NCI-H526 (cell line): Measurements from ENCODE around the gene PSMD4.
"Not testable (repeated sequence)": the region's sequence is repeated elsewhere in the genome, so short reads cannot be mapped to it uniquely, and the experiment has no call there.

ENCODE experiments used
- DNase-seq, 2 experiments: peaks; one replicate each; lab custom pipeline; 2025; lab: John Stamatoyannopoulos, UW

Gene PSMD4

GRCh38 chr1:151254217-151255213 is at the start of gene PSMD4:
Gene PSMD4 (plus strand): TSS chr1:151254734. CDS start chr1:151254783, 49 bp downstream.
- peak; percentile 99 to 100 for DNase-seq

DNA sequence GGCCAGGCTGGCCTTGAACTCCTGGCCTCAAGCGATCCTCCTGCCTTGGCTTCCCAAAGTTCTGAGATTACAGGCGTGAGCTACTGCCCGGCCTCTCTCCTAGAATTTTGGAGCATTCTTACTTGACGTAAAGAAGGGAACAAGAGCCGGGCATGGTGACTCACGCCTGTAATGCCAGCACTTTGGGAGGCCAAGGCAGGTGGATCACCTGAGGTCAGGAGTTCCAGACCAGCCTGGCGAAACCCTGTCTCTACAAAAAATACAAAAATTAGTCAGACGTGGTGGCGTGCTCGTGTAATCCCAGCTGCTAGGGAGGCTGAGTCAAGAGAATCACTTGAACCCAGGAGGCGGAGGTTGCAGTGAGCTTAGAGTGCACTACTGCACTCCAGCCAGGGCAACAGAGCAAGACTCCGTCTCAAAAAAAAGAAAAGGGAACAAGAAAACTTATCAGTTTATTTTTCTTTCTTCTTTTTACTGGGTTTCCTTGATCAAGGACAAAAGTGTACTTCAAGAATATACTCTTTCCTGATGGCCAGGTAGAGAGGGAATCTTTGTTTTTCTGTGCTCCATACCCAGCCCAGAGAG is 49.1 kb upstream of the PSMD4 start:
- DNase-seq, result not testable (repeated sequence)

DNA sequence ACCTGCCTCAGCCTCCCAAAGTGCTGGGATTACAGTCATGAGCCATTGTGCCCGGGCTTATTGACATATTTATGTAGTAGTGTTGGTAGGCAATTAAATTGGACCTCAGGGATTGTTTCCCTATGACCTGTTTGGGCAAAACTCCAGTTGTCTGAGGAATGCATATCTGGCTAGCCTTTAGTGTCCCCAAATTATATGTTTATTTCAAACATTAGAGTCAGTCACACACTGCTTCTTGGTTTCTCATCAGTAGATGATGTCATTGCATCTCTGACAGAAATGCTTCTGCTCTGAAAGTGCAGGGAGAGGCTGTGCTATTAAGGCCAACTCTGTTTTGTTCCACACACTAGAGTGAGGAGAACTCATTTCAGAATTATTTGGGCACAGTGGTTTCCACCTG is 43.7 kb upstream of the PSMD4 start:
- no peak for DNase-seq

- no peak for DNase-seq
Measured at GRCh38 chr1:151211972-151212705, 42.4 kb upstream of the PSMD4 start.

DNA sequence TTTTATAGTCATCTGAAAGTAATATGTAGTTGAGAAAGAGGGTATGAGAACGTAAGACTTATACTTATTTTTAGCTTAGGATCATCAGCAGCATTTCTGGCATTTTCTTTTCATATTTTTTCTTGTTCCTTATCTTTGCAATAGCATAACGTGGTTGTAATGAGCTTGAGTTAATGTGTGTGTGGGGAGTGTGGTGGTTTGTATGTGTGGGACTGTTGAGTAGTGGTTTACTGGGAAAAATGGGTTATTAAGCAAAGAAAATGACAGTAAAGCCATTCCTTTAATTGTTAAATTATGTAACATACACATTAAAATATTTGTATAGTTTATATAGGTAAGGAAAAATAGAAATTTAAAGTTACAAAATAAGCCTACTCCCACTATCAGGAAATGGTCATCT is 41.0 kb upstream of the PSMD4 start:
- DNase-seq, result no peak

- DNase-seq, result no peak
Measured at GRCh38 chr1:151221616-151222015, 32.9 kb upstream of the PSMD4 start.

DNA sequence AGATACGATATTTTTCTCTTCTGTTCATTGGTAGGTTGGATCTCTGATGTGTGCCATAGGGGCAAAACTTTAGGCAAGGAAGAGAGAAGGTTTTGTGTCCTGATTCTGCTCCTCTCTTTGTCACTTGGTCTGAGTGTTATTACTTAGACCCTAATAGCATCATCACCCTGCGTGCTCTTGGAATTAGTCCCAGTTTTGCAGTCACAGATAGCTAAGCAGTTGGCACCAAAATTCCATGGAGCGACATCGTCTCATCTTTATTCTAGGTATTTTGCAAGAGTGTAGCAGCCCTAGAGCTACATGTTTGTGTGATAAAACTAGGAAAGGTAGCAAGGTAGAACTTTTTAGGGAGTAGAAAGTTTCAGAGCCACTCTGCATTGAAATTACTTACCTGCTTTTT is 32.4 kb upstream of the PSMD4 start:
- no peak for DNase-seq

- no peak for DNase-seq
Measured at GRCh38 chr1:151235235-151235634, 19.3 kb upstream of the PSMD4 start.

DNA sequence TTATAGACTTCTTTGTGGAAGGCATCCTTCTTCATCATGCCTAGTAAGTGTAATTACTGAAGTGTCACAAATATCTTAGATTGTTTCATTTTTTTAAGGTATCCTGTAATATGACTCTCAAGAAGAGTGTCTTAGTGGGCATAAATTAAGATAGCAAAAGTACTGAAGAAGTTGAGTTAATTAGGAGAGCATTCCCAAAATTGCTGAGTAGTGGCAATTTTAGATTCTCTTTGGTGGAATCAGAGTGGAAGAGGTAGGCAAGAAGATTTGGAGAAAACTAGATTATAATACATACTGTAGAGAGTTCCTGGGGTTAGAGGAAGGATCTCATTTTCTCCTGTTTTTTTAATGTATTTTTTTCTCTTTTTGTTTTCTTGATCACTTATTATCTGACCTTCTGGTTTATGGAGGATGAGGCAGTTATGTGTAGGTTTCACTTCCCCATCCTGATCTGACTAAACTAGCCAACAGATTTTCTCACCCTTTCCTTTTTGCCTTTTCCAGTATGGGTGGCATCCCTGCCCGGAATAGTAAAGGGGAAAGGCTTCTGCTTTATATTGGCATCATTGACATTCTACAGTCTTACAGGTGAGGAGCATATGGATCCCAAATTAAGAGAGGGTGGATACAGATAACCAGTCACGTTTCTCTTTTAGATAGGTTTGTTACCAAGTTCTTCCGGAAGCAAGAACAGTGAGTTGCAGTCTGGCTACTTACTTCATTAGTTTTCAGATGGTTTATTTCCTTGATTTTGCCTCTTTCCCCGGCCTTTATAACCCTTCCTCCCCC is 16.7 kb upstream of the PSMD4 start:
- DNase-seq, result no peak

DNA sequence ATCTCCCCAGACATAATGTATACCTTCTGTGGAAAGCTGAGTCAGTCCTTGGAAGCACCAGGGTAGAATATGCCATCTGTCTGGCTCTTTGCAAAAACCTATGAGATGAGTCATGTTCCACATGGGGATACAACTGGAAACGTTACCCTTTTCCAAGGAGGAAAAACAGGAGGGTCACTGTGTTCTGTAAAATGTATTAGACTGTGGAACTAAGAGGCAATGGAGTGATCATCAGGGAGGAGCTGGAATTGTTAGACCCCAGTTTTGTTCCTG is 16.1 kb upstream of the PSMD4 start:
- DNase-seq, result no peak

GRCh38 chr1:151242442-151242841 is 12.1 kb upstream of the PSMD4 start:
- DNase-seq, result no peak

GRCh38 chr1:151243683-151244216 is 10.8 kb upstream of the PSMD4 start:
- DNase-seq, result no peak

- no peak for DNase-seq
Measured at GRCh38 chr1:151246786-151247185, 7.7 kb upstream of the PSMD4 start.

DNA sequence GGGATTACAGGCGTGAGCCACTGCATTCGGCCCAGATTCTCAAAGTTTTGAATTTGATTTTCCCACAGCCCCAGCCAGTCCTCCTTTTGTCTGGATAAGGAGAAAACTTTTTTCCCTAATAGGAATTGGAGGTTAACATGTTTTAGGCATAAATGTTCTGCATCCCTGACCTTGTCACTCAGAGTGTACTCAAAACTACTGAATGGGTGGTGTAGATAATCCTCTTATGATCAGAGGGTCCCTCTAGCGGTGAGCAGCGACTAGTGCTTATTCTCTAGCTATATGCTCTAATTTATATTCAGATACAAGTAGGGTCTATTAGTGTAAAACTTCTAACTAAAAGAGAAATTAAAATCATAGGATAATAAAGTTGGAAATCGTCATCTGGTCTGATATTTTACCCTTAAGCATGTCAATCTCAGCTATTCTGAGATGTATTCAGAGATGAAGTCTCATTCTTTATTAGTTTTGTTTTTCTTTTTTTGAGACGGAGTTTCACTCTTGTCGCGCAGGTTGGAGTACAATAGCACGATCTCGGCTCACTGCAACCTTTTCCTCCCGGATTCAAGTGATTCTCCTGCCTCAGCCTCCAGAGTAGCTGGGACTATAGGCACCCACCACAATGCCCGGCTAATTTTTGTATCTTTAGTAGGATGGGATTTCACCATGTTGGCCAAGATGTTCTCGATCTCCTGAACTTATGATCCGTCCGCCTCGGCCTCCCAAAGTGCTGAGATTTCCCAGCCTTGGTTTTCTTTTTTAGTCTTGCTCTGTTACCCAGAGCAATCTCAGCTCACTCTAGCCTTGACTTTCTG is 2.7 kb upstream of the PSMD4 start:
- DNase-seq, result peak; percentile 83 to 97

DNA sequence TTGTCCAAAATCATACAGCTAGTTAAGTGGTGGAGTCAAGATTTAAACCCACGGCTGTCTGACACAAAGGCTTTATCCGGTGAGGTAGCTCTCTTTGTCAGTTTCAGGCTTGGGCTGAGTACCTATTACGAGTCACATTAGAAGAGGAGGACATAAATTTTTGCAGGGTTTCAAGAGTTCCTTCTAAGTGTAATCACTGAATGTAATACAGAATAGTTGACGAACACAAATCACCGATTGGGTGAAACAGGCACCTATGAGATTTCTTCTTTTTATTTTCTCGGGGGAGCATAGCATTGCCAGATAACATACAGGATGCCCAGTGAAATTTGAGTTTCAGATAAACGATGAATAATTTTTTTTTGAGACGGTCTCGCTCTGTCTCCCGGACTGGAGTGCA is 847 bp downstream of the PSMD4 start:
- DNase-seq, result no peak

DNA sequence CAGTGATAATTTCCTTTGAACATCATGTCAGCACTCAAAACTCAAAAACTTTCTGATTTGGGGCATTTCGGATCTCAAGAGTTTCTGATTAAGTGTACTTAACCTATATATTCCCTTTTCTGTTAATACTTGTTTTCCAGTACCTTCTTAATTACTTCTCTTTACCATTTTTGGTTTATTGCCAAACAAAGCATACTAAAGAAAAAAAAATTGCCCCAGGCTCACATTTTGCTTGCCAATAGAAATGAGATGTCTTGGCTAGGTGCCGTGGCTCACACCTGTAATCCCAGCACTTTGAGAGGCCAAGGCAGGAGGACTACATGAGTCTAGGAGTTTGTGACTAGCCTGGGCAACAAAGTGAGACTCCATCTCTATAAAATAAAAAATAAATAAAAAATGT is 4.8 kb downstream of the PSMD4 start:
- DNase-seq, result no peak

DNA sequence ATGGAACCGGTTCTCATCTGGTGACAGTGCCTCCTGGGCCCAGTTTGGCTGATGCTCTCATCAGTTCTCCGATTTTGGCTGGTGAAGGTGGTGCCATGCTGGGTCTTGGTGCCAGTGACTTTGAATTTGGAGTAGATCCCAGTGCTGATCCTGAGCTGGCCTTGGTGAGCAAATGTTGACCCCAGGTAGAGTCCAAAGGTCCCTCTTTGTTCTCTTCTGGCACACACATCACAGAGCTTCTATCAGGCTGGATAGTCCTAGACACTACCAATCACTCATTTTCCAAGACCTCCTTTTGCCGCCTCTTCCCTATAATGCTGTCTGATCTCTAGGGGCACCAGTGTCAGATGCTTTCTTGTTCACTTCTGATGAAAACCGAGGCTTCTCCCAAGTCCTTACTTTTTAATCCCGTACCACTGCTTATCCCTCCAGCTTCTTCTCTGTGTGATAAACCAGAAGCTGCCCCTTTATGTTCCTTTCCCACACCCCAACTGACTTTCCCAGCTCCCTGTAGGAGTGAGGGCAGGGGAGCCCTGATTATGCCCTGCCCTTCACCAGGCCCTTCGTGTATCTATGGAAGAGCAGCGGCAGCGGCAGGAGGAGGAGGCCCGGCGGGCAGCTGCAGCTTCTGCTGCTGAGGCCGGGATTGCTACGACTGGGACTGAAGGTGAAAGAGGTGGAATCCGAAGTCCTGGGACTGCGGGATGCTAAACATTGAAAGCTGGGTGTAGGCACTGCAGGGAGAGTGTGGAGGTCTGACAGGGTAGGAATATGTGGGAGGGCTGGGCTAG is 11.1 kb downstream of the PSMD4 start:
- DNase-seq, result no peak

GRCh38 chr1:151266315-151266714 is 11.8 kb downstream of the PSMD4 start:
- no peak for DNase-seq

DNA sequence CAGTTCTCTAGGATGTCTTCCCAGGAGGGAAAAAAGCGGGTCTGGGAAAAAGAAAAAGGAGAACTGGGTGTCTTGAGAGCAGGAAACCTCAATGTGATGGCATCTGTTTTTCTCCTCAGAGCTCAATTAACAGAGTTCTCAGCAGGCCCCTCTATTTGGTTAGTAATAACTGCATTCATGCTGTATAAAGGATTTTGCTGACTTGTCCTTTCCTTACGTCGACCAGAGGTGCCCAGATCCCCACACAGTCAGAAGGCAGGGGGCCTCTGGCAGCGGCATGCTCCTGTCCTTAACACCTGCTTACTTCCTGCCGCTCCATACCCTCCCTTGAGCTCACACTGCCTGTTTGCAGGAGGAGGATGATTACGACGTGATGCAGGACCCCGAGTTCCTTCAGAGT is 12.3 kb downstream of the PSMD4 start:
- no peak for DNase-seq

DNA sequence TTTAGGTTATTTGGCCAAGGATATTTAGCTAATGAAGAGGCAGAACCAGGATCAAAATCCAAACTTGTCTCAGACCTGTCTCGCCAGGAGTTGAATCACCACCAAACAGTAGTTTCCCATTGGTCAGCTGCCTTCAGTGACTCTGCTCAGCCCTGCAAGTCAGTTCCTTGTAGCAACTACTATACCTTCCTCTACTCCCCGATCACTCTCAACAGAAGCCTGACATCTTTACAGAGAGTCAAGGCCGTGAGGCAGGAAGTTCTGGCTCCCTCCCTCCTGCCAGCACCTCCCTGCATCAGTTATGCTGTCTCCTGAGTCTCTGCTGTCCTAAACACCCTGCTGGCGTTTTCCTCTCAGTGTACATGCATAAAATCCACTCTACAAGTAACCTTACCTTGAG is 13.2 kb downstream of the PSMD4 start:
- DNase-seq, result no peak
